Measurements from ENCODE around the gene SLC37A1.

SLC37A1 gene

DNA sequence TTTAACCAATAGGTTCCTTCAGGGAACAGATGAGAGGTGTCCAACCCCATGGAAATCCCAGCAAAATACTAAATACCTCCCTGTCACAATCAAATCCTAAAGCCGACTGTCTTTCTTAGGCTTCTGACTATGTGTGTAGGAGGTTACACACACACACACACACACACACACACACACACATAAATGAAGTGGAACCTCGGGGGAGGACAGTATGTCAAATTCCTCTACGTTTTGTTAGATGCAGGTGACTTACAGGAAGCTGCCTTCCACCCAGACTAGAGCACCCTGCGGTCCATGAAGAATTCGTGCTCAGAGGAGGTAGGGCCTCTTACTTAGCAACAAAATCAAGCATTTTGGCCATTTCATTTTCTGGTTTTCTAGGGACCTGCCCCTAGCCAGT lies 34.1 kb upstream of the SLC37A1 start:
- DNase-seq = no peak

DNA sequence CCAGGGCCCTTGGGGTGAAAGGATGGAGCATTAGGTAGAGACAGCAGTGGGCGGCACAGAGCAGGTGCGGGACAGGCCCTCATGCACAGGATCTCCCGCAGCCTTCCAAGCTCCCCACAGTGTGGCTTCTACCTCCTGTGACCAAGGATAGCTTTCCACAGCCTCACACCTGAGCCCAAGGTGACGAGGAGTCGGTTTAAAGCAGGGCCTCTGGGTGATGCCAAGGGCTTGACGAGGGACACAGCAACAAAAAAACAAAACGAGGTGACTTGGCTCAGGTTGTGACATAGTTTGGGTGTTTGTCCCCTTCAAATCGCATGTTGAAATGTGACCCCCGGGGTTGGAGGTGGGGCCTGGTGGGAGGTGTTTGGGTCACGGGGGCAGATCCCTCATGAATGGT lies 32.9 kb upstream of the SLC37A1 start:
- DNase-seq = no peak

DNA sequence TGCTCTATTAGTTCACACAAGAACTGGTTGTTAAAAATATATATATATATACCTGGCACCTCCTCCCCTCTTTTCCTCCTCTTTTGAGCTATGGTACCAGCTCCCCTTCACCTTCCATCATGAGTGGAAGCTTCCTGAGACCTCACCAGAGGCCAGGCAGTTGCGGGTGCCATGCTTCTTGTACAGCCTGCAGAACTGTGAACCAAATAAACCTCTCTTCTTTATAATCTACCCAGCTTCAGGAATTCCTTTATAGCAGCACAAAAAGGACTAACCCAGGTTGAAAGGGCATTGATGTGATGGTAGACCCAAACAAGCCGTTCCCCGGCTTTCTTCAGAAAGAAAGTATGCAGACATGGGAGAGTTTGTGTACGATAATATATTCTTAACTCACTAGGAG lies 32.5 kb upstream of the SLC37A1 start:
- DNase-seq = no peak

- DNase-seq = no peak
Measured at GRCh38 chr21:42484966-42485365, 28.7 kb upstream of the SLC37A1 start.

- no peak for DNase-seq
Measured at GRCh38 chr21:42486072-42486471, 27.6 kb upstream of the SLC37A1 start.

GRCh38 chr21:42486531-42486930 lies 27.1 kb upstream of the SLC37A1 start:
- no peak for DNase-seq

GRCh38 chr21:42489006-42489563 lies 24.6 kb upstream of the SLC37A1 start:
- no peak for DNase-seq

GRCh38 chr21:42489991-42490390 lies 23.7 kb upstream of the SLC37A1 start:
- DNase-seq = no peak

DNA sequence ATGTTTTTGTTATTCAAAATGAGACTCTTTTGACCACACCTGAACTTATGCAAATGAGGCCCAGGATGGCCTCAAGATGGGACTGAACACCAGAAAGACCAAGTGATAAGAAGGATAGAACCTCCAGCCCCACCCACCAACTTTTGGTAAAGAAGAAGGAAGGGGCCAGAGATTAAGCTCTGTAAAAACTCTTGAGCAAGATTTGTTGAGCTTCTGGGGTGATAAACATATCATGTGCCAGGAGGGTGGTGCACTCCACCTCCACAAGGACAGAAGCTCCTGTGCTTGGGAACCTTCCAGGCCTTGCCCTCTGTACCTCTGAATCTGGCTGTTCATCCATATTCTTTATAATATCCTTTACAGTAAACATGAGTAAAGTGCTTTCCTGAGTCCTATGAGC lies 22.9 kb upstream of the SLC37A1 start:
- DNase-seq = no peak

GRCh38 chr21:42491328-42491727 lies 22.3 kb upstream of the SLC37A1 start:
- DNase-seq = no peak

DNA sequence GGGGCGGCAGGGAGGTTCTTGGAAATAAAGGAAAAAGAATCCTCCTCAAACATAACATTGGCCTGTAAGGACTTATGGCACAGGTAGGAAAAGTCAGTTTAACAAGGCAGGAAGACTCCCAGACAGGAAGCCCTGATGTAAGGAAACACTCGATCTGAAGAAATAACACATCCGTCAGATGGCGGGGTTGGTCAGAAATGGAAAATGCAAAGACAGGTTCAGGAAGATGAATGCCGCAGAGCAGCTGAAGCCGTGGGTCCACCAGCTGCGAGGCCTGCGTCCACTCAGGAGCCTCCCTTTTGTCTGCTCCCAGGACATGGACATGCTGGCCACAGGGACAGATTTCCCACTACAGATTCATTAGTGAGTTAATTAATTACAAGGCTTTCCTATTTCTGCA lies 21.5 kb upstream of the SLC37A1 start:
- DNase-seq = no peak

DNA sequence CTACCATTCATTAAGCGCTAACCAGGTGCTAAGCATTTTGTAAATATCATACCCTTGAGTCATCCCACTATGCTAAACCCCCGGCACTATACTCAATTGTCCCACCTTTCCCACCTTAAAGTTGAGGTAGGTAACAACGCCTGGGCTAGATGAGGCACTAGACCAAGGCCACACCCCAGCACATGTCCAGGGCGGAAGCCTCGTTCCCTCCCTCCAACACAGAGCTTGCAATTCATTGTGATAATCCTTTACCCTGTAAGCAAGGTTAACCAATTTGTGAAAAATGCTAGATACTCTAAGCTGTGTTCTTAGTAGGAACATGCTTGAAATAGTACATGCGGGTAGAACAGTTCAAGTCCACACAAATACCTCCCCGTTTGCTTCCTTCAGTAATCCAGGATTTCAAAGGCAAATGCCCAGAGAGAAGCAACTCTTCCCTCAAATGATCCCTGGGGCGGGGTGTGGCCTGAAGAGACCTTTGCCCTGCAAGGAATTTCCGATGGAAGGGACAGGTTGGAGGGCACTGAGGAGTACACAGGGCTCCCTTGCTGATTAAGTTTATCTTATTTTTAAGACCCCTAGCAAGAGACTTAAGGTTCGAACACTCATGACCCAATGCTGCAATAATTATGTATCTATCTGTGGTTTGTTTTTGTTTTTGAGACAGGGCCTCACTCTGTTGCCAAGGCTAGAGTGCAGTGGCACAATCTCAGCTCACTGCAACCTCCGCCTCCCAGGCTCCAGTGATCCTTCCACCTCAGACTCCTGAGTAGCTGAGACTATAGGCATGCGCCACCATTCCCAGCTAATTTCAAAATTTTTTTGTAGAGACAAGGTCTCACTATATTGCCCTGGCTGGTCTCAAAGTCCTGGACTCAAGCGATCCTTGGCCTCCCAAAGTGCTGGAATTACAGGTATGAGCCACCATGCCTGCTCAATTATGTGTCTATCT lies 20.3 kb upstream of the SLC37A1 start:
- no peak for DNase-seq

DNA sequence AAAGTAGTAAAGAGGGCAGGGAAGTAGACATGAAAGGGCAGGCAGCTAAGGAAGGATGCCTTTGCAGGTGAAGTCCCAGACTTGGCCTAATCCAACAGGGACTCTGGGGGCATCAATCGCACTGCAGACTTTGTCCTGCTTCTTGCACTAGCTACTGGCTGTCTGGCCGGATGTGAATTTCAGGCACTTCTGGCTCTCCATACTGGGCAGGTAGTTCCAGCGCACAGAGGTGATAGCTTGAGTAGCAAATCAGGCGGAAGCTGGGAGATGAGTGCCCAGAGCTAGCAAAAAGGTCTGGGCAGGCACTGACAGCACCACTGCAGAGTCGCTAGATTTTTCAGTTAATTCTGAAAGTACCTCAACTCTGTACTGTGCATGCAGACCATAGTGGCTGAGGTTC lies 18.6 kb upstream of the SLC37A1 start:
- DNase-seq = no peak

- DNase-seq = peak; percentile 31
Measured at GRCh38 chr21:42495765-42496119, 17.9 kb upstream of the SLC37A1 start.

- DNase-seq = peak; percentile 98
Measured at GRCh38 chr21:42496120-42496838, 17.4 kb upstream of the SLC37A1 start, which contains the start of gene RSPH1. TSS of gene RSPH1 (minus strand) at chr21:42496224. CDS start at chr21:42496186, 38 bp downstream.

DNA sequence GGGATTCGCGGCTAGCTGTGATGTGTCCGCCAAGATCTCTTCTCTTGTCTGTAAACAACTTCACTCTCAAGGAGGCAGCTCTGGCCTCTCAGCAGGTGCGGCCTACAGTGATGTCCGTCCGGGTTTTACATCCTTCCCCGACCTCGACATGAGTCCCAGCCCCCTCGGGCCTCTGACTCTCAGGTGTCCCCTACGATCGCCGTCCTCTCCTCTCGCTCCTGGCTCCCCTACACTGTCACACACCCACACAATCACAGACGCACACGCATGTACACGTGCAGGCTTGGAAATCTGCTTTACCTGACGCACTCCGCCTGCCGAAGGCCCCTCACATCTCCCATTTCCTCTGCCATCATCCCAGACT lies 16.8 kb upstream of the SLC37A1 start:
- DNase-seq = no peak

DNA sequence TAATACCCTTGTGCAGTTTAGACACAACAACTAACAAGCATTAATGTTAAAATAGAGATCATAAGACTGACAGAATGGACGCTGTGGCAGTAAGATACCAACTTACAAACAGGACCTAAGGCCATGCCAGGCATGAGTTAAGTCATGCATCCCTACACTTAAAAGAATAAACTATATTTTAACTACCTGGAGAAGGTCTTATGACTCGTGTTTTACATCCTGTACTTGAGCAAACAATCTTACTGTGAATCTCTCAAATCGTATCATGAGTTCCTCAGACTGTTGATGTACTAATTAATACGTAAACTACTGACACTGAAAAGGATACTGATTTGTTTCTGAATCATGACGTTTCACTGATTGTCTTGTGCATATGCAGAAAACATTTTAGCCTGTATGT lies 15.6 kb upstream of the SLC37A1 start:
- DNase-seq = no peak

GRCh38 chr21:42499444-42500112 lies 14.1 kb upstream of the SLC37A1 start:
- no peak for DNase-seq

DNA sequence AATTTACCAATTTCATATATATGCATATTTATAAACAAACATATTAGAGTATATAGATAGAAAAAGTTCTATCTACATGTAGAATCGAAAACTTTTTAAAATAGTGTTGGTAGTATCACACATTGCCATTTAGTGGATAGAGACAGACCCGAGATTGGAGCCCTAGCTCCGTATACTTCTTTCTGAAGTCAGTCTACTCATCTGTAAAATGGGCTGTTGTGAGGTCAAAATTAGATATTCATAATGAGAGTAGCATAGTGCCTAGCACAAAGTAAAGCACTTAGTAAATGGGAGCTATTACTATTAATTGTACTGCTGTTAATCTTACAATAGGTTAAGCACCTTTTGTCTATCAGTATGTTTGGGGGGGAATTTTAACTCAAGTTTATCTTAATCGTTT lies 13.4 kb upstream of the SLC37A1 start:
- DNase-seq = no peak

GRCh38 chr21:42500736-42501135 lies 12.9 kb upstream of the SLC37A1 start:
- DNase-seq = no peak

DNA sequence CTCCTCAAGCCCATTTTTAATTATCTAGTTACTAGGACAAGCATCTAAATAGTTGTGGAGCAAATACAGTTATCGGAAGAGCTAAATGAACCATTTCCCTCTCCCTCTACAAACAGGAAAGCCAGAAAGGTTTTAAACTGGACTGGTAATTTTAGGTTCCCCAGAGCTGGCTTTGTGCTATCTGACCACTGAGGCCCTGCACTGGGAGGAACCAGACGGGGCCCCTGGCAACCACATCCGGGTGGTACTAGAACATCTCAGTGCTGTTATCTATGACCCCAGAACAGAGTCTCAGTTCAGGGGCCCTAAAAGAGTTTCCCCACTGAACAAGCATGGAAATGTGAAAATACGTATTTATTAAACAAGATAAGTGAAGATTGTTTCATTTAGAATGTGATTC lies 9.9 kb upstream of the SLC37A1 start:
- DNase-seq = no peak

- no peak for DNase-seq
Measured at GRCh38 chr21:42505090-42505726, 8.4 kb upstream of the SLC37A1 start.

DNA sequence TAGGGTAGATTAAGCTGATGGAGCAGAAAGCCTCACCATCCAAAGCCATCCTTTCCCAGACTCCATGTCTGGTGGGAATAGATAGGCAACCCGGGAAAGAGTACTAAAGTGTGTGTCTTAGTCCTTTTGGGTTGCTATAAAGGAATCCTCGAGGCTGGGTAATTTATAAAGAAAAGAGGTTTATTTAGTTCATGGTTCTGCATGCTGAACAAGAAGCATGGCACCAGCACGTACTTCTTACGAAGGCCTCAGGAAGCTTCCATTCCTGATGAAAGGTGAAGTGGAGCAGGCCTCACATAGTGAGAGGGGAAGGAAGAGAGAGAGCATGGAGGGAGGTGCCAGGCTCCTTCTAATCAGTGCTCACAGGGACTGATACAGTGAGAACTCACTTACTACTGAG lies 6.2 kb upstream of the SLC37A1 start:
- no peak for DNase-seq
